HG03108 (cell line): ENCODE results near the gene MYT1.

ENCODE experiments used
- ATAC-seq: cut with Tn5 transposase; IDR thresholded peaks from one replicate; pipeline ENCODE4 v1.9.1; 2021; ENCODE audit warnings: moderate library complexity; ENCODE audit not compliant: unreplicated experiment

The MYT1 gene

DNA sequence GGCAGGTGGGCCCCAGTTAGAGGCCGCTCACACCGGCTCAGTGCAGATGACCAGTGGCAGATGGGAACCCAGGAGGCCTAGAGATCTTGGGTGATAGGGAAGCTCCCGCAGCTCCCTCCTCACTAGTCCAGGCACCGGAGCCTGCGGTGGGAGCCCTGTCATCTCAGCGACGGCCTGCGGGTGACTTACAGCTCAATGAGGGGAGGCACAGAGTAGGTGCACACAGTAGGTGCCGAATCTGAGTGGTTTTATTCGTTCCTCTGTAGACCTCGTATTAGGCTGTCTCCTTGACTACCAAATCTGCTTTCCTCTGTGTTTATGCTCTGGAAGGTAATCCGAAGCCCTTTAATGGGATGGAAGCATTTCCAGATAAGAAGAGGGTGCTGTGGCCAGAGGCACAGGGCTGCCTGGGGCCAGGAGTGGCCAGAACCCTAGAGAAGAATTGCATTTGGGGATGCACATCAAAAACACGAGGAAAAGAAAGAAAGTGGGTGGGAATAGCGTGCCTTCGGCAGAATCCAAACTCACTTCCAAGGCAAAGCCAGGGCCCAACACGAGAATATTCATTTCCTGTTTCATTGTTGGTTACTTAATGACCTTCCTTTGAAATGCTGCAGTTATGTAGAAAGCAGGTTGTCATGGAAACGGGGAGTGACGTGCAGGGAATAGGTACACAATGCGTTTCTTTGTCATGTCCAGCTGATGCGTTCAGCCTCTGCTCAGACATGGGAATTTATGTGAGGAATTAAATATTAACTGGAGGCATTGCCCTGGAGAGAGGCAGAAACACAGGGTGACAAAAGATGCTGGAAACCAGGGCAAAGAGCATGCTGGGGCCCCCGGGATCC is 24.7 kb downstream of the MYT1 start:
- ATAC-seq = no peak

DNA sequence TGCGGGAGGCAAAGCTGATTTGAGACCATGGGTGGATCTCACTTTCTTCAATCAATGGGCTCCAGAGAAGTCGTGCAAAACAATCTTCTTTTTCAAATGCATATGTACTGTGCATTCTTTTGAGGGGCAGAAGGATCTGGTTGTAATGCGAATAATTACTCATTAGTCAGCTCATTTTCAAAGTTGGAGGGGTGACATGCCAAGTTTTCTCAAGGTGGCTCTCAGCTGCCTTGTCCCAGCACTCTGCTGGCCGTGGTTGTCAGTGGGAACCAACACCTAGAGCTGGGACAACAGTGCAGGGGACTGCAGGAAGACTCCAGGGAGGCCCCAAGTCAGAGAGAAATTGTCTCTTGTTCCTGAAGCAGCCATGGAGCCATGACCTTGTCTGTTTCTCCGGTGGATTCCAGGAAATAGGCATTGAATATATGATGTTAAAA is 25.3 kb downstream of the MYT1 start:
- ATAC-seq = no peak

DNA sequence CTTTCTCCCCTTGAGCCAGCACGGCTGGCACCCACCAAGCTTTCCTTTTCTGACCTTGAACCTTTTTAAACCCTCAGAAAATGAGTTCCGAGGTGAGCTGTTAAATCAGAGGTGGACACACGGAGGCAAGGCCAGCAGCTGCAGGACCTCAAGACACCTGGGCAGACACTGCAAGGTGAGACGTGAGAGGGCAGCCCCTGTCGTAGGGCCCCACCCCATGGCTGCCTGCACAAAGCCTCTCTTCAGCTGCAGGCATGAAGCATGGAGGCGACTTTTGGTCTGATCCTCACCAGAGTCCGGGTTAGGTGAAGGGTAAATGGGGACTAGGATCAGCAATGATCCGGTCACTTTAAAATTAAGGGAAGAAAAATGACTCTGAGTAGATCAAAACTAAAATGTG is 25.7 kb downstream of the MYT1 start:
- no peak for ATAC-seq

DNA sequence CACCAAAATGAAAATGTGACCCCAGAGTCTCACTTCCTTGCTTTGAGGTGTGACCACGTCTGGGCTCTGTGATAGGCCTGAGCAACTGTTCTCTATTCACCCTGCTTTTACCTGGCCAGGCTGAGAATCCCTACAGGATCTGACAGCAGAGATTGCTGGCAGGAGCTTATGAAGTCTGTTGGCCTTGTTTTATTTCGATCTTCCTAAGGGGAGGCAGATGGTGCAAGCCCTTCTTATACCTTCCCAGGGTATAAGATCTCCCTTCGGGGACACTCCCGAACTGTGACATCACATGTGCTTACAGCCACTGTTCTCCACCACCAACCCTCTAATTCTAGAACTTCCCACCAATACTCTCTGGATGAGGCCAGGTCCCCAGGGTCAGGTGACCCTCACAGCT is 26.8 kb downstream of the MYT1 start:
- no peak for ATAC-seq

DNA sequence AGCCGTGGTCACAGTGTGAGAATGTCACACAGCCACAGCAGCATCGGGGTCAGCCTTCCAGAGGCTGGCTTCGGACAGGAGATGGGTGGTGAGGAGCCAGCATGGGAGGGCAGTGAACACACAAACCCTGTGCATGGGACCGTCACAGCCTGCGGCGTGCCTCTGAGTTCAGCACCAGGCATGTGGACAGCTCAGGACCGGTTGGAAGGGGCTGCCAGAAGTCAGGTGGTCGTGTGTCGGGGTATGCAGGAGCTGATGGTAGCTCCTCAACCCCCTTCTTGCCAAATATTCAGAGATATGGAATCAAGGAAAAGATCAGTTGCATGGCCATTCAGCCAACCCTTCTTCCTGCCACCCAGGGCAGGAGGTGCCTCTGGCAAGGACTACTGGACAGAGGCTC is 28.2 kb downstream of the MYT1 start:
- ATAC-seq = no peak

DNA sequence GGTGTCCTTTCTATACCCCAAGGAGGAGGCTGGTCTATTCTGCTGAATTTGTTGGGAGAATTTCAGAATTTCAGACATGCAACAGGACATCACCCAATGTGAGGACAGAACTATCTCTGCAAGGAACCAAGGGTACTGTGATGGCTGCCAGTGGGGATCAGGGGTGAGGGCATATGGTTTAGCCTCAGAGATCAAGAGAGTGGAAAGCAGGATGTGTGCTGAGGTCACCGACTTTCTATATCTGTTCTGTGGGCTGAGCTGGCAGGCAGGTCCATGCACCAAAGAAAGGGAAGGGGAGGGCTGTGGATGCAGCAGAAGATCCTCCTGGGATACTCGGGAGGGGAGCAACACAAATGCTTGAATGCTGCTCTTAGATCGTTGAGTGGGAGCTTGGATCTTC is 28.8 kb downstream of the MYT1 start:
- ATAC-seq = no peak

DNA sequence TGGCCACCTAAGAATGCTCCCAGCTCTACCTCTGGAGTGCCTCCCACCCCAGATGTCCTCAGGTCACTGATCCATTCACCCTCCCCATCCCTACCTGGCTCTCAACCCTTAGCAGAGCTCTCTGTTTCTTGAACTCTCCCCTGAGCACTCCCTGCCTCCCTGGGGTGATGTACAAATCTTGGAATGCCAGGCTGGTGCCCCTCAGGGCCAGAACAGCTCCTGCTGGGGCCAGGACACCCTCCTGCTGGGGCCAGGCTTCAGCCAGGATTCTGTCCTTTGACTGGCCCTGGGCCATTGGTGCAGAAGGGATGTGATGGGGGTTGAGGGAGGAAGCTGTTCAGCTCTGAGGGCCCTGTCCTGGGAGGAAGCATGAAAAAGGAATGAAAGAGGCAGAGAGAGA is 30.0 kb downstream of the MYT1 start:
- no peak for ATAC-seq

DNA sequence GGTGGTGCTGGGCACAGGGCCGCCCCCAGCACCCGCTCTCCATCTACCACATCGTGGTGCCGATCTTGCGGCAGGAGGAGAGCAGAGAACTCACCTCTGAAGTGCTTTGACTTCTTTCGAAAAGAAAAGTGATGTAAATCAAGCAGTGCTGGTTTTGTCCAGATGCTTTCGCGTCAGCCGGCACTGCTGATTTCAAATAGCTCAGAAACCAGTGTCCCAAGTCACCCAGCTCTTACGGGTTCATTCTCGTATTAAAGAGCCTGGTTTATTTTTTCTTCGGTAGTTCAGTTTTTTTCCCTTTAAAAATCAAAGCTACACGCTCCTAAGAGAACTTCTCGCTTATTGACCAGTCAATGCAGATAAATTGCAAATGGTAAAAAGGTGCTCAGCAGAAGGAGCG is 32.1 kb downstream of the MYT1 start:
- no peak for ATAC-seq

DNA sequence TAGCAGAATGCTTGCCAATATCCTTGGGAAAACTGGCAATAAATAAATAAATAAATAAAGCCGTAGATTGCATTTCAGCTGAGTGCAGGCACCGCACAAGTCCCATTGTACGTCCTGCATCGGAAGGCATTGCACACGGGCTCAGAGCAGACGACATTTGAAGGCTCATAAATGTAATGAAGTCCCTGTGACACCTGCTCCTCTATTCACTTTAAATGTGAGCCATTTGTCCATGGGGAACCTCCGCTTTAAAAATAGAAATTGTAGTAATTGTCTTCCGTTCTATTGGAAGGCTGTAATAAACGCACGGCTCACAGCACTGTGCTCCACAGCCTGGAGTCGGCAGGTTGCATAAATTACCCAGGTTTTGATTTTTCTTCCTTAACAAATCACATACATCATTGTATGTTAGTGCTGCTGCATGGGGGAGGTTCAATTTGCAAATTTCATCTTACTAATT is 32.6 kb downstream of the MYT1 start:
- no peak for ATAC-seq

DNA sequence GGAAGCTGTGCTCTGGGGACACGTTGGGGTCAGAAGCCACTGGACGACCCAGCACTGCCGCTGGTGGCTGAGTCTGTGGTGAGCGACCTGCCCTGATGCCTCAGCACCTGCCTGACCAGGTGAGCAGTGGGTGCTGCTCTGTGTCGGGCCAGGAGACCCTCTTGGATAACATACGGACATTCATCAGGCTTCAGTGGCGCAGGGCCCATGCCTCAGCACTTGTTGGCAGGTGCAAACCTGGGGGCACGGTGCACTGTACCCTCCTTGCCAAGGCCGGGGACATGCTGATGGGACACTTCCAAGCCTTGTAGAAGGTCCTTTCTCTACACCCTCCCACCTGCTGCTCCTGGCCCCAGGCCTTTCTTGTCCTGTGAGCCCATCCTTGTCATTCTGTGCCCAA is 34.1 kb downstream of the MYT1 start:
- ATAC-seq = no peak

DNA sequence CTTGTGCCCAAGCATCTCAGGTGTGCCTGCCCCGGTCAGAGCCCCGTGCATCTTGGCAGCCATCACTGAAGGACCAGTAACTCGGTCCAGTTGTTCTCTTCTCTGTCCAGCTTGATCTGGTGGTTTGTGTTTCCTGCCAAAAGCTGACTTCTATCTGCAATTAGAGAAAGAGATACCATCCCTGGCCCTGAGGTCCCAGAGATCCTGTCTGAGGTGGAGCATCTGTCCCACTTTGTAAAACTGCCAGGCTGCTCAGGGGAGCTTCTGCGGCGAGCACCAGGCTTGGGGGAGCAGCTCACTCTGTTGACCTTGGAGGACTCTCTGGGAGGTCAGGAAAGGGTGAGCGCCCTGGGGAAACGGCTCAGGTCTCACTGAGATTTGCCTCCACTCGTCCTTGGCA is 35.1 kb downstream of the MYT1 start:
- no peak for ATAC-seq

DNA sequence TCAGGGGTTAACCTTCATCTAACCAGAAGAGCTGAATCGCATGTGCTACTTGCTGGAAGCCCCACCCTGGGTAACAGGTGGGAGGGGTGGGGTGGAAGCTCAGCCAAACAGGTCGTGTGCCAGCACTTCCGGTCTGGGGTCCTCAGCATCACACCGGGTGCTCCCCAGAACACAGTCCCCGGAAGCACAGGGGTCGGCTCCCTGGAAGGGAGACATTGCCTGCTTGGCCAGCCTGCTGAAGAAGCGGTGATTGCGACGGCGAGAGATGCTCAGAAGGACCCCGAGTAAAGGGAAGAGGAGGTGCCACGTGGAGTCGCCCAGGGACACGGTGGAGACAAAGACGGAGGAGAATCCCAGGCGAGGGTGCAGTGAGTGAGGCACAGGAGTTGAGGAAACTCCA is 36.5 kb downstream of the MYT1 start:
- ATAC-seq = no peak

DNA sequence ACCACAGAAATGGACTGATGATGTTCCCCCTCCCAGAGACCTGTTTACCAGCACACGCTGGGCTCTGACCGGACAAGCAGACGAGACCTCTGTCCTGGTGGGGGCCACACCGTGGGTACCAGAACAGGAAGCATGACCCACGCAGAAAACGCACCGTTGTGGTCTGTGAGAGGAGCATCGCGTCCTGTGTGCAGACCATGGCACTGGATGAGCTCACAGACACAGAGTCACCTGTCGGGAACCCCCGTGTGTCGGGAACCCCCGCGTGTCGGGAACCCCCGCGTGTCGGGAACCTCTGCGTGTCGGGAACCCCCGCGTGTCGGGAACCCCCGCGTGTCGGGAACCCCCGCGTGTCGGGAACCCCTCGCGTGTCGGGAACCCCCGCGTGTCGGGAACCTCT is 37.4 kb downstream of the MYT1 start:
- no peak for ATAC-seq

DNA sequence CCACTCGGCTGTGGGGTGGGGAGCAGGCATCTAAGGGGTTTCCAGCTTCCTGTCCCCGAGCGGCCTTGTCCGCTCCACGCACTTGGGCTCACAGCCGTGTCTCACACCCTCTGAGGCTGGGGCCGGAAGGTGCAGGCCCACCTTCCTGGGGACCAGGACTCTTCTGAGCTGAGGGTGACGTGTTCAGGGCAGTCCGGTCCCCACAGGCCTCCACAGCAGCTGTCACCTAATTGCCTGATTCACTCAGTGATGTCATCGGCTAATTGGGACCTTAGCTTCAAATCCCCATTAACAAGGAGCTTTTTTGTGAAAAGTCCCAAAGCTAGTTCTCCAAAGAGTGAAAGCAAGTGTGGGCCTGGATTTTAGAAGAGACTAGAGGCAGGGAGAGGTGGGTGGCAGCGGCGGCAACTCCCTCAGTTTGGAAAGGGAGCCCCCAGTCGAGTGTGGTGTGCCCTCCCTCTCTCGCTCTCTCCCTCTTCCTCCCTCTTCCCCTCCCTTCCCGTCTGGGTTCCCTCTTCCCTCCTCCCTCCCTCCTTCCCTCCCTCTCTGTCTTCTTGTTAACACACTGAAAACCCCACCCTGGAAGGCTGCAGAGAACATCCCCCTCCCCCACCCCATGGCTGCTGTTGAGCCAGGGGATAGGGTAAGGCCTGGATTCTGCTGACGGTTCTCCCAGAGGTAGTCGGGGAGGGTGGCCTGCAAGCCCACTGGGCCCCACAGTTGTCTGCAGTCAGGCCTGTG is 39.0 kb downstream of the MYT1 start:
- no peak for ATAC-seq

DNA sequence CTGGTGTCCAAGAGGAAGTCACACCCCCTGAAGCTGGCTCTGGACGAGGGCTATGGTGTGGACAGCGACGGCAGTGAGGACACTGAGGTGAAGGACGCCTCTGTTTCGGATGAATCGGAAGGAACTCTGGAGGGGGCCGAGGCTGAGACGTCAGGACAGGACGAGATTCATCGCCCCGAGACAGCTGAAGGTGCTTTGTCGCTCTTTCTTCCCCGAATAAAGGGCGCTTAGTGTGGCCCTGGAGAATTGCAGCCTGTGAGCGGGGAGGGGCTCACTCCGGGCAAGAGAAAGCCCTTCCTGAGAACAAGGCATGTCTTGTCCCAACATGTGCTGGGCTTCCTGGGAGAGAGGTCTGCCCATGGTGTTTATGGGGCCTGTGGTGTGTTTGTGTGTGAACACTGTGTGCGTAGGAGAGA is 41.4 kb downstream of the MYT1 start:
- no peak for ATAC-seq

DNA sequence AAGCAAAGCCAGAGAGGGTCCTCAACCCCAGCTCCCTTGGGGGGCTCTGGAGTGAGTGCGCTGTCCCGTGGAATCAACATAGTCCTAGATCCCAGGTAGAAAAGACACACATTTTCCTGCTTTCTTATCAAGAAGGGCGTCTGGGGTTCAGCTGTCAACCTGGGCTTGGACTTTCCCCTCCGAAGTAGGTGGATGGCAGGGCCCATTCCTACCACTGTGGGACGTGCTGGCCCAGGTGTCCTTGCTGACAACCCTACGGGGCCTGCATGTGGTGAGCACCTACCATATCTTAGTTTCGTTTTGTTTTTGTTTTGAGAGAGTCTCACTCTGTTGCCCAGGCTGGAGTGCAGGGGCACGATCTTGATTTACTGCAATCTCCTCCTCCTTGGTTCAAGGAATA is 42.4 kb downstream of the MYT1 start:
- no peak for ATAC-seq

DNA sequence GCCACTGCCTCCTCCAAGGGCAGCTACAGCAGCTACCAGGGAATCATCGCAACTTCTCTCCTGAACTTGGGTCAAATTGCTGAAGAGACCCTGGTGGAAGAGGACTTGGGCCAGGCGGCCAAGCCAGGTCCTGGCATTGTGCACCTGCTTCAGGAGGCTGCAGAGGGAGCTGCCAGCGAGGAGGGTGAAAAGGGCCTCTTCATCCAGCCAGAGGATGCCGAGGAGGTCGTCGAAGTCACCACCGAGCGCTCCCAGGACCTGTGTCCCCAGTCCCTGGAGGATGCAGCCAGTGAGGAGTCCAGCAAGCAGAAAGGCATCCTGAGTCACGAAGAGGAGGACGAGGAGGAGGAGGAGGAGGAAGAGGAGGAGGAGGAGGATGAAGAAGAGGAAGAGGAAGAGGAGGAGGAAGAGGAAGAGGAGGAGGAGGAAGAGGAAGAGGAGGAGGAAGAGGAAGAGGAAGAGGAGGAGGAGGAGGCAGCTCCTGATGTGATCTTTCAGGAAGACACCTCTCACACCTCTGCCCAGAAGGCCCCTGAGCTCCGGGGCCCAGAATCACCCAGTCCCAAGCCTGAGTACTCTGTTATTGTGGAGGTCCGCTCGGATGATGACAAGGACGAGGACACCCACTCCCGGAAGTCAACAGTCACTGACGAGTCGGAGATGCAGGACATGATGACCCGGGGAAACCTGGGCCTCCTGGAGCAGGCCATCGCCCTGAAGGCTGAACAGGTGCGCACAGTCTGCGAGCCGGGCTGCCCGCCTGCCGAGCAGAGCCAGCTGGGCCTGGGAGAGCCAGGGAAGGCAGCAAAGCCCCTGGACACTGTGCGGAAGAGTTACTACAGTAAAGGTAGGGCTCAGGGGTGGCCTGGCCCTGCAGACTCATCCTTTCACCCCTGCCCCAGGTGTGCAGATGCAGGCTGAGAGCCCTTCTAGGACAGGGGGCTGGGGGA is 43.7 kb downstream of the MYT1 start:
- no peak for ATAC-seq

DNA sequence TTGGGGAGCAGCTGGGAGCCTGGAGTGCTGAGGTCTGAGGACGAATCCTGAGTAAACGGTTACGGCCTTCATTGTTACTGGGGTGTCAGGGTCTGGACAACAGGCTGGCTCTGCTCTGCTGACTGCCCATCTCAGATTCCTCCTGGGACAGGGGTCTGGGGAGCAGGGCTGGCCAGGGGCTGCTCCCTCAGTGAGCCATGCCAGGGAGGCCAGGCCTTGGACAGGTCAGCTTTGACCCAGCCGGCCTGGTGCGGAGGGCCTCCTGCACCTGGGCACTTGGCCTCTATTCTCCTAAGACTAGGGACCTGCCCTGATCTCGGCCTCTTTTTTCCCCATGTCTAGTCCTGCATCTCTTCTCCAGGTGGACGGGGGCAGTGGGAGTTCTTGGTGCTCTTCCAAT is 44.9 kb downstream of the MYT1 start:
- ATAC-seq = no peak

DNA sequence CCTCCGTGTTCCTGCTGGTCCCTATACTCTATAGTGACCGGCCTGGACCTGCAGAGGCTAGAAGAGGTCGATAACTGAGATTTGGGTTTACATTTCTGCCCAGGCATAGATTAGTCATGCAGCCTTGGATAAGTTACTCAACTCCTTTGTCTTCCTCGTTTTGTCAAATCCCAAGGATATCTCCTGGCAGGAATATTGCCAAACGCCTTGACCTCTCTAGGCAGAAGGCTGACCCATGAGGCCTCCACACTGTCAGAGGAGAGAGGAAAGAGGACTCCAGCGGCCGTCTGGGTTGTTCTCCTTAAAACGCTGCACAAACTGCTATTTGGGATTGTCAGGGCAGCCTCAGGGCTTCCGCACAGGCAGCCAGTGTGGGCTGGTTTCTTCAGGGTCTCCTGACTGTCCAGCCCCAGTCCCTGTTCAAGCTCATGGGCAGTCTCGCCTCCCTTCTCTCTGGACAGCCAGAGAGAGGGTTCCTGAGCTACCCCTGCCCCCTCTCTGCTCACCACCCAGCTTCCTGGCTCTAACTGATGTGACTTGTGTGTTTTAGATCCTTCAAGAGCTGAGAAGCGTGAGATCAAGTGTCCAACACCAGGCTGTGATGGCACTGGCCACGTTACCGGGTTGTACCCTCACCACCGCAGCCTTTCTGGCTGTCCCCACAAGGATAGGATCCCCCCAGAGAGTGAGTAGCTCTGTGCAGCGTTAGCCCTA is 46.6 kb downstream of the MYT1 start:
- no peak for ATAC-seq

DNA sequence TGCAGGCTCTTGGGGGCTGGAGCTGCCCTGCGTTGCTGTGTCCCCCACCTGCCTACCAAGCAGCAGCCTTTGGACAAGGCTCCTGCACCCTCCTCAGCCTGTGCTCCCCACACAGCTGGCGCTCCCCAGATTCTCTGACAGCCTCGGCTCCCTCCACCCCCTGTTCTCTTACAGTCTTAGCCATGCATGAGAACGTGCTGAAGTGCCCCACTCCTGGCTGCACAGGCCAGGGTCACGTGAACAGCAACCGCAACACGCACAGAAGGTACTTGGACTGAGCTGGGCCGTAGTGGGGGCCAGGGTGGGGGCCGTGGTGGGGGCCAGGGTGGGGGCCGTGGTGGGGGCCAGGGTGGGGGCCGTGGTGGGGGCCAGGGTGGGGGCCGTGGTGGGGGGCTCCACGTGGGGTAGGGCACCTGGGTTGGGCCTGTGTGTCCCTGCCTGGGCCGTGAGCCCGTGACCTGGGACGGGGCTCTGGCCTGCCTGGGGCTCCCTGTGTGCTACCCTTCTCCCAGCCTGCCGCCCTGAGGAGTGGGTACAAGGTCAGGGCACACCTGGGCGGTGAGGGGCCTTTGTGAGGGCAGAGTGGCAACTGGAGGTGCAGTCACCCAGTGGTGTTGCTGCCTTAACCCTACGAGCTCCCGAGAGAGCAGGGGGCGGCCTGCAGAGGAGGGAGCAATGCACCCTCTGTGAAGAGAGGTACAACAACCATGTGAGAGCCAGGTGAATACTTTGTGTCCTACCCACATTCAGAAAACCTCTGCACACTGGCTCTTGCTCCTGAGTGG is 47.8 kb downstream of the MYT1 start:
- no peak for ATAC-seq
